Subcutaneous preadipocyte (primary cell): ENCODE data around the gene ODAD2. TPM values are rescaled to one million over a fixed set of nuclear protein-coding genes. Genes with fewer than 3 reads are reported as not detected.

Experiments
- small RNA-seq: library from RNA; depleted of rRNA; stranded (forward); fragments of <200 nt; gene quantifications from one replicate; pipeline ENCODE3, GENCODE V24; 2012
- total RNA-seq: library from RNA; depleted of rRNA; stranded (reverse); fragments of >200 nt; gene quantifications from 2 replicates; pipeline ENCODE4 v1.2.3, GENCODE V29; 2012

ODAD2 gene
- total RNA-seq: 0.20 TPM in 1 of 2 replicates, not detected in the other

GRCh38 chr10:27998954-27999275 lies at the start of gene ODAD2:
TSS of gene ODAD2 (minus strand) at chr10:27999079. CDS start at chr10:27995142, 3,937 bp downstream.

Small RNA genes within 50 kb of the gene (small RNA-seq; reads per million reads assigned to genes)
- not detected for gene MRPS21P5
- gene RN7SKP132: not detected
